ENCODE data around the gene KCNIP4. TPM values are rescaled to one million over a fixed set of nuclear protein-coding genes. Genes with fewer than 3 reads are reported as not detected.

Gene KCNIP4
- polyA plus RNA-seq, 1 donor (not counting 4 experiments of a cell fraction or from before 2014, with no cell fraction given) = 0.07 TPM

DNA sequence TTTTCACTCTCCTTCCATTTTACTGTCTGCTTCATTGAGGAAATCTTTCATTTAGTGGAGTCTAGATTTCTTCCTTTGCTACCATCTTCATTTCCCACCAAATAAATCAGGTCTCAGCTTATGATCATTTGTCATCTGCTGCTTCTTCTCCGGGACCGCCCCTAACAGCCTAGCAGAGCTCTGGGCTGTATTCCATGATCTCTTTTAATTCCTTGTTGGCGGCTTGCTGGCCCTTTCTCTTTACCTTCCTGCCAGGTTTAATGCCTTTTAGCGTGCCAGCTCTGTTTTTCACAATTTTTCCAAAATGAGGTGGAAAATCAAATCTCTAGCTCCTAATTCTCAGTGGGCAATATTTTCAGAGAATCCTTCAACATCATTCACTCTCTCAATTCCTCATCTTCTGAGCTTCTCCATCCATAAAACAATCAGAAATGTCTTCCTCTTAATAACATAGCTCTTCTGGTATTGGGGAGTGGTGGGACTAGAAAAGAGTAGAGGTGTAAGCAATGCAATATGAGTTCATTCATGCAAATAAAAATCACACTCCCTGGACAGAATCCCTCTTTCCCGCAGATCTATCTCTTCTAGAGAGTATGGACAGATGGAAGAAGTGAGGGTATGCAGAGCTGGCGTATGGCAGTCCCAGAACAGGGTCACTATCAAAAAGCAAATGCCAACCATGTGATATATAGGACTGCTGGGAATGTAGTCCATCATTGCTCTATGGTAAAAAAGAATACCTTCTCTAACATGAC is 491.3 kb downstream of the KCNIP4 start:
- dilution Hi-C loops (cut with MboI; ENCODE audit: extremely low pct_ligation_motif_present, low sequenced_read_pairs) = no loop called here
- Histone ChIP-seq H3K4me2 (ENCODE audit: control insufficient read depth, extremely low read depth, insufficient read depth, low read depth, low read length) (no peak overlapping the region), H3K4me1 (ENCODE audit: control insufficient read depth, extremely low read depth, insufficient read depth, low read length) (peaks cover 9% of the 10 kb centered on the region), H3K27ac (ENCODE audit: control insufficient read depth, insufficient read depth, low read length) (no peak overlapping the region), H3K79me2 (ENCODE audit: control insufficient read depth, insufficient read depth, low read length) (no peaks in the 10 kb centered on the region), H3K9me3 (ENCODE audit: control insufficient read depth, low read depth, low read length) (no peaks in the 10 kb centered on the region), H3K27me3 (ENCODE audit: control insufficient read depth, extremely low read depth, insufficient read depth, low read length) (peaks cover 3% of the 10 kb centered on the region), H3K9me1 (ENCODE audit: control insufficient read depth, extremely low read depth, insufficient read depth, low read length) (no peaks in the 10 kb centered on the region), H3K4me3 (ENCODE audit: control insufficient read depth in 2 of 3, extremely low read depth in 1 of 3, insufficient read depth in 2 of 3, low read depth in 1 of 3, low read length in 3 of 3) (no peak overlapping the region), H2AFZ (ENCODE audit: control insufficient read depth, low read length) (no peak overlapping the region), H3K9ac (ENCODE audit: control insufficient read depth, extremely low read depth, insufficient read depth, low read length) (no peak overlapping the region), H4K20me1 (ENCODE audit: control insufficient read depth, extremely low read depth, insufficient read depth, low read length) (no peaks in the 10 kb centered on the region), H3K36me3 (ENCODE audit: control insufficient read depth in 2 of 2, extremely low read depth in 1 of 2, insufficient read depth in 2 of 2, low read length in 2 of 2) (no peaks in the 10 kb centered on the region)
- DNase-seq (ENCODE audit: low read depth, low spot score) = no peak
- FAIRE-seq = no peak
- TF ChIP-seq, protein P1, sequence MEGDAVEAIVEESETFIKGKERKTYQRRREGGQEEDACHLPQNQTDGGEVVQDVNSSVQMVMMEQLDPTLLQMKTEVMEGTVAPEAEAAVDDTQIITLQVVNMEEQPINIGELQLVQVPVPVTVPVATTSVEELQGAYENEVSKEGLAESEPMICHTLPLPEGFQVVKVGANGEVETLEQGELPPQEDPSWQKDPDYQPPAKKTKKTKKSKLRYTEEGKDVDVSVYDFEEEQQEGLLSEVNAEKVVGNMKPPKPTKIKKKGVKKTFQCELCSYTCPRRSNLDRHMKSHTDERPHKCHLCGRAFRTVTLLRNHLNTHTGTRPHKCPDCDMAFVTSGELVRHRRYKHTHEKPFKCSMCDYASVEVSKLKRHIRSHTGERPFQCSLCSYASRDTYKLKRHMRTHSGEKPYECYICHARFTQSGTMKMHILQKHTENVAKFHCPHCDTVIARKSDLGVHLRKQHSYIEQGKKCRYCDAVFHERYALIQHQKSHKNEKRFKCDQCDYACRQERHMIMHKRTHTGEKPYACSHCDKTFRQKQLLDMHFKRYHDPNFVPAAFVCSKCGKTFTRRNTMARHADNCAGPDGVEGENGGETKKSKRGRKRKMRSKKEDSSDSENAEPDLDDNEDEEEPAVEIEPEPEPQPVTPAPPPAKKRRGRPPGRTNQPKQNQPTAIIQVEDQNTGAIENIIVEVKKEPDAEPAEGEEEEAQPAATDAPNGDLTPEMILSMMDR (optimal IDR thresholded peaks at IDR 0.05 in 1 of 3, IDR thresholded peaks at IDR 0.05 in 1 of 3, conservative IDR thresholded peaks at IDR 0.05 in 1 of 3; ENCODE audit: extremely low read depth in 1 of 3, insufficient read depth in 2 of 3, low read length in 3 of 3) = no peak
- TF ChIP-seq EZH2 (IDR thresholded peaks at IDR 0.05; ENCODE audit: low read length) = no peak

DNA sequence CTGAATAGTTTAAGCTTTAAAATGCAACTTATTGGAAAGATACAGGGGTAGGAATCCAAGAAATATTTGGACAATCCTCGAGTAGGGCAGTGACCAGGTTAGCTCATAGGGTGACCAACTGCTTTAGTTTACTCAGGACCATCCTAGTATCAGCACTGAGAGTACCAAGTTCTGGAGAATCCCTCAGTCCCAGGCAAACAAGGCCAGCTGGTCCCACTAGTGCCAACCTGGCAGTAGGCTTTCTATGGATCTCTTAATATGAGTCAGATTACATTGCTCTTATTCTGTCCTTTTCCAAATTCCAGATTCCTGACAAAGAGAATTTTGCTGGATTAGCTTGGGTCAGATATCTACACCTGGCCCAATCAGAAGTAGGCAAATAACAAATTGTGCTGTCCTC is 493.7 kb downstream of the KCNIP4 start:
- peaks cover 3% of the 10 kb centered on the region for H3K27me3 ChIP-seq (ENCODE audit: control insufficient read depth, extremely low read depth, insufficient read depth, low read length)
- H3K4me2 ChIP-seq (ENCODE audit: control insufficient read depth, extremely low read depth, insufficient read depth, low read depth, low read length) = no peak overlapping the region
- H3K9me1 ChIP-seq (ENCODE audit: control insufficient read depth, extremely low read depth, insufficient read depth, low read length) = no peaks in the 10 kb centered on the region
- H3K4me1 ChIP-seq (ENCODE audit: control insufficient read depth, extremely low read depth, insufficient read depth, low read length) = peaks cover 22% of the 10 kb centered on the region
- TF ChIP-seq EZH2 (IDR thresholded peaks at IDR 0.05; ENCODE audit: low read length) = no peak
- TF ChIP-seq, protein P1 (optimal IDR thresholded peaks at IDR 0.05 in 1 of 3, IDR thresholded peaks at IDR 0.05 in 1 of 3, conservative IDR thresholded peaks at IDR 0.05 in 1 of 3; ENCODE audit: extremely low read depth in 1 of 3, insufficient read depth in 2 of 3, low read length in 3 of 3) = no peak
- H3K79me2 ChIP-seq (ENCODE audit: control insufficient read depth, insufficient read depth, low read length) = no peaks in the 10 kb centered on the region
- H3K36me3 ChIP-seq (ENCODE audit: control insufficient read depth in 2 of 2, extremely low read depth in 1 of 2, insufficient read depth in 2 of 2, low read length in 2 of 2) = no peaks in the 10 kb centered on the region
- no peak overlapping the region for H3K9ac ChIP-seq (ENCODE audit: control insufficient read depth, extremely low read depth, insufficient read depth, low read length)
- no peak overlapping the region for H3K27ac ChIP-seq (ENCODE audit: control insufficient read depth, insufficient read depth, low read length)
- FAIRE-seq = no peak
- no peak overlapping the region for H3K4me3 ChIP-seq (ENCODE audit: control insufficient read depth in 2 of 3, extremely low read depth in 1 of 3, insufficient read depth in 2 of 3, low read depth in 1 of 3, low read length in 3 of 3)
- no peaks in the 10 kb centered on the region for H3K9me3 ChIP-seq (ENCODE audit: control insufficient read depth, low read depth, low read length)
- no peaks in the 10 kb centered on the region for H4K20me1 ChIP-seq (ENCODE audit: control insufficient read depth, extremely low read depth, insufficient read depth, low read length)
- no peak overlapping the region for H2AFZ ChIP-seq (ENCODE audit: control insufficient read depth, low read length)
- no peak for DNase-seq (ENCODE audit: low read depth, low spot score)
- dilution Hi-C loops (cut with MboI; ENCODE audit: extremely low pct_ligation_motif_present, low sequenced_read_pairs) = no loop called here

Data from keratinocyte (primary cell).